ENCODE data around the gene DLL3. TPM values are rescaled to one million over a fixed set of nuclear protein-coding genes. Genes with fewer than 3 reads are reported as not detected.

Gene DLL3
- total and polyA plus RNA-seq, 9 of the 15 experiments (the other 6 are each of a cell fraction or from before 2014, with no cell fraction given), result 0.80 to 6.3 (median 1.2) TPM

GRCh38 chr19:39506944-39507714 is 8.4 kb downstream of the DLL3 start (continued):
- TF ChIP-seq ZBTB40 (IDR thresholded peaks at IDR 0.05), result 0 out of 2 replicates have a peak, but pooled peaks have one; percentile 10
- no peak for TF ChIP-seq ZBTB40 (CRISPR knock-in tag; IDR thresholded peaks at IDR 0.05)
- TF ChIP-seq ZBTB1 (CRISPR knock-in tag; IDR thresholded peaks at IDR 0.05; ENCODE audit: borderline replicate concordance, low read depth), result no peak
- no peak for TF ChIP-seq TSC22D4 (tag; IDR thresholded peaks at IDR 0.05)
- TF ChIP-seq CHD1 (IDR thresholded peaks at IDR 0.05; ENCODE audit: low read length), result peak; percentile 50
- TF ChIP-seq MTA3 (IDR thresholded peaks at IDR 0.05; ENCODE audit: borderline replicate concordance), result 0 out of 2 replicates have a peak, but pooled peaks have one; percentile 54
- TF ChIP-seq GMEB1 (CRISPR knock-in tag; IDR thresholded peaks at IDR 0.05), result peak; percentile 37; the same call in 1 of the 2 replicates
- no peak for TF ChIP-seq TAF15 (IDR thresholded peaks at IDR 0.05; ENCODE audit: low read depth, low read length)
- 0 out of 2 replicates have a peak, but pooled peaks have one; percentile 28 for TF ChIP-seq CREM (IDR thresholded peaks at IDR 0.05; ENCODE audit: low read depth)
- peak; percentile 54 for TF ChIP-seq SIN3B (IDR thresholded peaks at IDR 0.05; ENCODE audit: low read depth)
- 0 out of 2 replicates have a peak, but pooled peaks have one; percentile 73 for TF ChIP-seq ZNF644 (tag; IDR thresholded peaks at IDR 0.05; ENCODE audit: low read depth)
- 0 out of 2 replicates have a peak, but pooled peaks have one; percentile 30 for TF ChIP-seq EGR1 (conservative IDR thresholded peaks at IDR 0.05)
- TF ChIP-seq TRIM28 (IDR thresholded peaks at IDR 0.05), result no peak
- TF ChIP-seq ERF (CRISPR knock-in tag; IDR thresholded peaks at IDR 0.05), result no peak
- no peak for TF ChIP-seq PCBP1 (IDR thresholded peaks at IDR 0.05; ENCODE audit: low read depth, low read length, poor library complexity, severe bottlenecking)
- no peak; the same call in 1 of the 2 replicates for TF ChIP-seq TEAD4 (IDR thresholded peaks at IDR 0.05; ENCODE audit: low read length)
- peak; percentile 79; the same call in 1 of the 2 replicates for TF ChIP-seq TEAD4 (CRISPR knock-in tag; IDR thresholded peaks at IDR 0.05; ENCODE audit: borderline replicate concordance)
- peak; percentile 84; the same call in 1 of the 2 replicates for TF ChIP-seq RB1 (IDR thresholded peaks at IDR 0.05; ENCODE audit: low read depth)
- TF ChIP-seq SMAD3 (CRISPR knock-in tag; conservative IDR thresholded peaks at IDR 0.05), result no peak

Measured in K562 (cell line).